Right atrium auricular region (tissue), 2 donors: ENCODE measurements around the gene SYT7. TPM values are rescaled to one million over a fixed set of nuclear protein-coding genes. Genes with fewer than 3 reads are reported as not detected.
"Not testable (repeated sequence)": the region's sequence is repeated elsewhere in the genome, so short reads cannot be mapped to it uniquely, and the experiment has no call there.

ENCODE experiments used
- DNase-seq: peaks from one replicate; pipeline ENCODE4 v3.0.0-alpha.2; 2019; ENCODE audit warnings: low spot score
- H3K27ac ChIP-seq, 2 donors: fragments of 200-600 bp; sonication (generic); 1 replicate in 1 of 2; 2 replicates in 1 of 2; pipeline ENCODE4 v1.5.1; 2016 to 2019
- H3K27me3 ChIP-seq, 2 donors: fragments of 200-600 bp; sonication (generic); one replicate each; pipeline versions ENCODE4 v1.5.1 to v1.6.0; 2017 to 2019
- H3K36me3 ChIP-seq: fragments of 200-600 bp; sonication (generic); one replicate; pipeline ENCODE4 v1.5.1; 2016
- H3K4me1 ChIP-seq, 2 donors: fragments of 200-600 bp; sonication (generic); one replicate each; pipeline versions ENCODE4 v1.5.1 to v1.6.0; 2017 to 2019
- H3K4me3 ChIP-seq, 2 donors: fragments of 200-600 bp; sonication (generic); 1 replicate in 1 of 2; 2 replicates in 1 of 2; pipeline ENCODE4 v1.5.1; 2017 to 2019; ENCODE audit warnings: mild to moderate bottlenecking in 1 of 2, moderate library complexity in 1 of 2
- H3K9me3 ChIP-seq, 2 donors: fragments of 200-600 bp; sonication (generic); one replicate each; pipeline ENCODE4 v1.5.1; 2019
- microRNA counts, 2 donors: library from miRNA; unstranded; fragments of <30 nt; microRNA quantifications; one replicate each; lab custom pipeline; 2016 to 2017
- microRNA-seq, 2 donors: library from miRNA; unstranded; fragments of <30 nt; microRNA quantifications; one replicate each; pipeline ENCODE4, GENCODE V29; 2016 to 2017; ENCODE audit warnings: borderline number of aligned reads in 2 of 2, borderline replicate concordance in 1 of 2
- total RNA-seq, 2 donors: library from RNA; depleted of rRNA; stranded (reverse); fragments of >200 nt; gene quantifications; one replicate each; pipeline ENCODE4 v1.1.0, GENCODE V29; 2016
- TF ChIP-seq, protein P1 (sequence below), 2 donors: fragments of 200-600 bp; sonication (generic); IDR thresholded peaks; one replicate each; pipeline ENCODE4 v1.5.1; 2019; ENCODE audit warnings: antibody characterized with exemption in 2 of 2

The SYT7 gene
- total RNA-seq, 2 donors from 2014 or later, result 19.2 to 23.6 TPM

DNA sequence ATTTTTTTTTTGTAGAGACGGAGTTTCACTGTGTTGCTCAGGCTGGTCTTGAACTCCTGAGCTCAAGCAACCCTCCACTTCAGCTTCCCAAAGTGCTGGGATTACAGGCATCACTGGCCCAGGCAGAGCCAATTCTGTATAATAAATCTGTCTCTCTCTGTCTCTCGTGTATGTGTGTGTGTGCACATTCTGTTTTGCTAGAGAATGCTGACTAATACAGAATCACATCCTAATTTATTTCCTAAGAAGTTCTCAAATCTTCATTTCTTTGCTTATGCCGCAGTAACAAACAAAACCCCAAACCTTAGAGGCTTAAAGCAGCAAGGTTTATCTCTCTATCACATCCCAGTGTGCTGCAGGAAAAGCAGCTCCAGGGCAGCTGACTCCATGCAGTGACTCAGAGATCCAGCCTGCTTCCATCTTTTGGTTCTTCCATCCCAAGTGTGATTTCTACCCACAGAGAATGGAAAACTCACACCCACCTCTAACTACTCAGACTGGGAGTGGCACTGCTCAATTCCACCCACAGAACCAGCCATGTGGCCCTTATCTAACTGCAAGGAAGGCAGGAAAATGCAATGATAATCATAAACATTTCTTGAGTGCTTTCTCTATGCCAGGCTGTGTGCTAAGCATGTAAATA lies 107.4 kb downstream of the SYT7 start:
- Histone ChIP-seq H3K36me3 (peaks cover 4% of the 10 kb centered on the region), H3K27ac (peak overlapping the region; percentile 70 to 73), H3K9me3 (no peaks in the 10 kb centered on the region), H3K4me3 (no peak overlapping the region), H3K27me3 (no peaks in the 10 kb centered on the region), H3K4me1 (peaks cover 0 to 23% of the 10 kb centered on the region in 2 donors)
- no peak for DNase-seq
- TF ChIP-seq, protein P1, sequence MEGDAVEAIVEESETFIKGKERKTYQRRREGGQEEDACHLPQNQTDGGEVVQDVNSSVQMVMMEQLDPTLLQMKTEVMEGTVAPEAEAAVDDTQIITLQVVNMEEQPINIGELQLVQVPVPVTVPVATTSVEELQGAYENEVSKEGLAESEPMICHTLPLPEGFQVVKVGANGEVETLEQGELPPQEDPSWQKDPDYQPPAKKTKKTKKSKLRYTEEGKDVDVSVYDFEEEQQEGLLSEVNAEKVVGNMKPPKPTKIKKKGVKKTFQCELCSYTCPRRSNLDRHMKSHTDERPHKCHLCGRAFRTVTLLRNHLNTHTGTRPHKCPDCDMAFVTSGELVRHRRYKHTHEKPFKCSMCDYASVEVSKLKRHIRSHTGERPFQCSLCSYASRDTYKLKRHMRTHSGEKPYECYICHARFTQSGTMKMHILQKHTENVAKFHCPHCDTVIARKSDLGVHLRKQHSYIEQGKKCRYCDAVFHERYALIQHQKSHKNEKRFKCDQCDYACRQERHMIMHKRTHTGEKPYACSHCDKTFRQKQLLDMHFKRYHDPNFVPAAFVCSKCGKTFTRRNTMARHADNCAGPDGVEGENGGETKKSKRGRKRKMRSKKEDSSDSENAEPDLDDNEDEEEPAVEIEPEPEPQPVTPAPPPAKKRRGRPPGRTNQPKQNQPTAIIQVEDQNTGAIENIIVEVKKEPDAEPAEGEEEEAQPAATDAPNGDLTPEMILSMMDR (IDR thresholded peaks at IDR 0.05), result no peak

- Histone ChIP-seq H3K27ac (peak overlapping the region; percentile 70 to 73), H3K27me3 (no peaks in the 10 kb centered on the region), H3K9me3 (no peaks in the 10 kb centered on the region), H3K4me1 (peaks cover 0 to 21% of the 10 kb centered on the region in 2 donors), H3K36me3 (peaks cover 4% of the 10 kb centered on the region), H3K4me3 (no peak overlapping the region)
- DNase-seq, result peak; percentile 76
- TF ChIP-seq, protein P1 (IDR thresholded peaks at IDR 0.05), result no peak
These were observed 108.0 kb downstream of the SYT7 start for GRCh38 chr11:61472868-61473267.

DNA sequence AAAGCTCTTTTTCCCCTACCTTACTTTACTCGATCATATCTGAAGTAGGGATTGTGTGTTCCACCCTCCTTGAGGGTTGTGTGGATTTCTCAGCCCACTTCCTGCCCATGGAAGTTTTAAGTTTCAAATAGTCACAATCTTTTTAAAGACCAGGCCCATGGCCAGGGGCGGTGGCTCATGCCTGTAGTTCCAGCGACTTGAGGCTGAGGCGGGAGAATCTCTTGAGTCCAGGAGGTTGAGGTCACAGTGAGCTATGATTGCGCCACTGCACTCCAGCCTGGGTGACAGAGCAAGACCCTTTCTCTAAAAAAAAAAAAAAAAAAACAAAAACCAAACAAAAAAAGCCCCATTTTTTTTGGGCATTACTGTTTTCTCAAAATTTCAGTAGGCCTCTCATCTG lies 108.6 kb downstream of the SYT7 start:
- peaks cover 4% of the 10 kb centered on the region for H3K36me3 ChIP-seq
- H3K4me1 ChIP-seq, result peaks cover 0 to 15% of the 10 kb centered on the region in 2 donors
- no peaks in the 10 kb centered on the region for H3K9me3 ChIP-seq
- no peaks in the 10 kb centered on the region for H3K27me3 ChIP-seq
- H3K27ac ChIP-seq, result peak overlapping the region; percentile 70 to 73
- no peak overlapping the region for H3K4me3 ChIP-seq
- TF ChIP-seq, protein P1 (IDR thresholded peaks at IDR 0.05), result no peak
- peak; percentile 93 for DNase-seq

- peaks cover 4% of the 10 kb centered on the region for H3K36me3 ChIP-seq
- no peak overlapping the region for H3K4me3 ChIP-seq
- H3K9me3 ChIP-seq, result no peaks in the 10 kb centered on the region
- peak overlapping the region in 1 of 2 donors; percentile 10 for H3K27ac ChIP-seq
- TF ChIP-seq, protein P1 (IDR thresholded peaks at IDR 0.05), result no peak
- H3K27me3 ChIP-seq, result no peaks in the 10 kb centered on the region
- H3K4me1 ChIP-seq, result peaks cover 0 to 12% of the 10 kb centered on the region in 2 donors
- no peak for DNase-seq
These were observed 112.9 kb downstream of the SYT7 start for GRCh38 chr11:61468002-61468401.

GRCh38 chr11:61467602-61468001 lies 113.3 kb downstream of the SYT7 start:
- peak overlapping the region in 1 of 2 donors; percentile 10 for H3K27ac ChIP-seq

More at GRCh38 chr11:61467602-61468001, 113.3 kb downstream of the SYT7 start:
- DNase-seq, H3K9me3 ChIP-seq, H3K36me3 ChIP-seq, H3K4me3 ChIP-seq, H3K27me3 ChIP-seq, H3K4me1 ChIP-seq: not testable (repeated sequence)

MicroRNAs within 50 kb of the gene (microRNA counts, 767-probe panel; counts per million panel counts)
- 0 to 1,434 counts per million in 2 donors for microRNA hsa-miR-4488 (lab: Ali Mortazavi, UCI)

Small RNA genes within 50 kb of the gene (microRNA-seq; reads per million reads assigned to microRNA genes)
- gene MIR4488, result 0 reads per million in 2 donors

Other genes starting within 250 kb of the SYT7 start
- 100 to 1,000 TPM; 118 to 133 TPM for gene DDB1, start 248.0 kb downstream of the SYT7 start, total RNA-seq
- 10 to 100 TPM in 1 of 2 donors, 1 to 10 TPM in 1; 9.7 to 11.3 TPM for gene TKFC, start 247.8 kb downstream of the SYT7 start, total RNA-seq
- 10 to 100 TPM; 15.0 to 27.3 TPM for gene CYB561A3, start 219.2 kb downstream of the SYT7 start, total RNA-seq
- gene TMEM138, start 218.7 kb downstream of the SYT7 start, total RNA-seq, result 10 to 100 TPM; 12.6 to 18.2 TPM
- gene TMEM216, start 188.5 kb downstream of the SYT7 start, total RNA-seq, result 10 to 100 TPM in 1 of 2 donors, 1 to 10 TPM in 1; 9.5 to 11.7 TPM
- gene CPSF7, start 151.1 kb downstream of the SYT7 start, total RNA-seq, result 10 to 100 TPM; 24.6 to 31.4 TPM
- gene SDHAF2, start 151.0 kb downstream of the SYT7 start, total RNA-seq, result 10 to 100 TPM; 44.1 to 50.7 TPM
- gene LRRC10B, start 72.3 kb downstream of the SYT7 start, total RNA-seq, result 1 to 10 TPM in 1 of 2 donors, under 1 TPM in 1; 0.37 to 1.1 TPM
- 1 to 10 TPM; 3.9 to 5.7 TPM for gene DAGLA, start 99.3 kb upstream of the SYT7 start, total RNA-seq
- gene MYRF, start 171.6 kb upstream of the SYT7 start, total RNA-seq, result 10 to 100 TPM in 1 of 2 donors, 1 to 10 TPM in 1; 7.0 to 13.1 TPM
- 10 to 100 TPM; 43.4 to 54.7 TPM for gene TMEM258, start 211.5 kb upstream of the SYT7 start, total RNA-seq
- 1 to 10 TPM; 3.7 to 4.0 TPM for gene FEN1, start 211.8 kb upstream of the SYT7 start, total RNA-seq
- 10 to 100 TPM; 21.8 to 28.4 TPM for gene FADS1, start 235.9 kb upstream of the SYT7 start, total RNA-seq
- 10 to 100 TPM in 1 of 2 donors, 1 to 10 TPM in 1; 5.1 to 10.2 TPM for gene FADS2, start 247.2 kb upstream of the SYT7 start, total RNA-seq